CD4-positive, alpha-beta T cell (primary cell): Measurements from ENCODE around the gene ZNF324. TPM values are rescaled to one million over a fixed set of nuclear protein-coding genes. Genes with fewer than 3 reads are reported as not detected.

Experiments
- ATAC-seq: fragments of 200-7000 bp; cut with Tn5 transposase; one replicate; pipeline ENCODE4 v1.10.0; 2022; ENCODE audit warnings: mild to moderate bottlenecking; ENCODE audit not compliant: poor library complexity
- CTCF ChIA-PET: fragments of 350-600 bp; sonication (Branson Sonifier 250); formaldehyde crosslinking; loops from one replicate; lab custom pipeline; 2021; ENCODE audit warnings: antibody characterized with exemption, inconsistent platforms; lab: Charles Lee
- POLR2A ChIA-PET: fragments of 350-600 bp; sonication (Branson Sonifier 250); formaldehyde crosslinking; loops from one replicate; lab custom pipeline; 2021; ENCODE audit warnings: antibody characterized with exemption, inconsistent platforms; lab: Charles Lee
- DNase-seq, 14 experiments: peaks; one replicate each; pipeline ENCODE4 v3.0.0-alpha.2; 2013 to 2020; ENCODE audit warnings: mixed read lengths in 2 of 14
- H3K27ac ChIP-seq, 2 donors: one replicate each; pipeline versions ENCODE4 v1.5.1 to v1.7.0; 2013; ENCODE audit warnings: low read length in 2 of 2, low read depth in 1 of 2, mild to moderate bottlenecking in 1 of 2
- H3K27me3 ChIP-seq, 2 experiments: 1 replicate in 1 of 2; 2 replicates in 1 of 2; pipeline versions ENCODE4 v1.6.1 to v1.7.0; 2013; ENCODE audit warnings: low read length in 2 of 2, control low read depth in 1 of 2, mild to moderate bottlenecking in 1 of 2, moderate library complexity in 1 of 2; ENCODE audit not compliant: insufficient read depth in 2 of 2, control insufficient read depth in 1 of 2
- H3K36me3 ChIP-seq: one replicate; pipeline ENCODE4 v1.6.1; 2013; ENCODE audit warnings: low read length, control low read depth; ENCODE audit not compliant: insufficient read depth
- H3K4me1 ChIP-seq: one replicate; pipeline ENCODE4 v1.6.1; 2013; ENCODE audit warnings: low read length, control low read depth; ENCODE audit not compliant: insufficient read depth
- H3K4me3 ChIP-seq: one replicate; pipeline ENCODE4 v1.5.1; 2013; ENCODE audit warnings: mild to moderate bottlenecking, low read length, moderate library complexity
- H3K9me3 ChIP-seq, 2 experiments: 1 replicate in 1 of 2; 2 replicates in 1 of 2; pipeline versions ENCODE4 v1.6.1 to v1.7.0; 2013; ENCODE audit warnings: low read length in 2 of 2, mild to moderate bottlenecking in 2 of 2, control low read depth in 1 of 2, moderate library complexity in 1 of 2; ENCODE audit not compliant: control insufficient read depth in 1 of 2, insufficient read depth in 1 of 2
- H3K27ac Mint-ChIP-seq: one replicate; pipeline ENCODE4 v1.8.0; 2020; ENCODE audit warnings: mixed read lengths
- H3K27me3 Mint-ChIP-seq: one replicate; pipeline ENCODE4 v1.8.0; 2021; ENCODE audit warnings: mixed read lengths
- H3K36me3 Mint-ChIP-seq: one replicate; pipeline ENCODE4 v1.8.0; 2021; ENCODE audit warnings: low read depth, mixed read lengths
- H3K4me1 Mint-ChIP-seq: one replicate; pipeline ENCODE4 v1.8.0; 2021; ENCODE audit warnings: low read depth, mixed read lengths
- H3K4me3 Mint-ChIP-seq: one replicate; pipeline ENCODE4 v1.8.0; 2020; ENCODE audit warnings: mild to moderate bottlenecking, mixed read lengths
- H3K9me3 Mint-ChIP-seq: one replicate; pipeline ENCODE4 v1.8.0; 2020; ENCODE audit warnings: mixed read lengths
- intact Hi-C, 2 experiments: fragments of 100-400 bp; cut with DNase I in 1 of 2; cut with micrococcal nuclease in 1 of 2; formaldehyde crosslinking; loops; one replicate each; pipeline versions ENCODE4 v1.15.1 to v1.9.0; 2023 to 2025; cut with DNase I, micrococcal nuclease
- total RNA-seq, 174 experiments: library from RNA in 2 of 174; stranded (reverse) in 2 of 174; gene quantifications; one replicate each; pipeline ENCODE4 v1.2.3 and lab custom pipeline; 2021 to 2026
- TF ChIP-seq, protein P1 (sequence below): fragments of 200-600 bp; IDR thresholded peaks from one replicate; pipeline ENCODE4 v1.8.0; 2022; ENCODE audit warnings: antibody characterized with exemption, mild to moderate bottlenecking

ZNF324 gene
- total RNA-seq, 2 experiments from 2014 or later = 24.3 to 25.2 TPM

- no peaks in the 10 kb centered on the region for H3K27me3 ChIP-seq
- H3K4me3 ChIP-seq = peak overlapping the region; percentile 87
- H3K4me3 Mint-ChIP-seq = peak overlapping the region; percentile 90
- no peaks in the 10 kb centered on the region for H3K9me3 ChIP-seq
- DNase-seq (peak in 1 of 14 experiments; percentile 84), ATAC-seq (peak; percentile 36)
- TF ChIP-seq, protein P1, sequence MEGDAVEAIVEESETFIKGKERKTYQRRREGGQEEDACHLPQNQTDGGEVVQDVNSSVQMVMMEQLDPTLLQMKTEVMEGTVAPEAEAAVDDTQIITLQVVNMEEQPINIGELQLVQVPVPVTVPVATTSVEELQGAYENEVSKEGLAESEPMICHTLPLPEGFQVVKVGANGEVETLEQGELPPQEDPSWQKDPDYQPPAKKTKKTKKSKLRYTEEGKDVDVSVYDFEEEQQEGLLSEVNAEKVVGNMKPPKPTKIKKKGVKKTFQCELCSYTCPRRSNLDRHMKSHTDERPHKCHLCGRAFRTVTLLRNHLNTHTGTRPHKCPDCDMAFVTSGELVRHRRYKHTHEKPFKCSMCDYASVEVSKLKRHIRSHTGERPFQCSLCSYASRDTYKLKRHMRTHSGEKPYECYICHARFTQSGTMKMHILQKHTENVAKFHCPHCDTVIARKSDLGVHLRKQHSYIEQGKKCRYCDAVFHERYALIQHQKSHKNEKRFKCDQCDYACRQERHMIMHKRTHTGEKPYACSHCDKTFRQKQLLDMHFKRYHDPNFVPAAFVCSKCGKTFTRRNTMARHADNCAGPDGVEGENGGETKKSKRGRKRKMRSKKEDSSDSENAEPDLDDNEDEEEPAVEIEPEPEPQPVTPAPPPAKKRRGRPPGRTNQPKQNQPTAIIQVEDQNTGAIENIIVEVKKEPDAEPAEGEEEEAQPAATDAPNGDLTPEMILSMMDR = no peak
- peak overlapping the region; percentile 76 to 95 for H3K27ac ChIP-seq
- peaks cover 27% of the 10 kb centered on the region for H3K36me3 Mint-ChIP-seq
- H3K36me3 ChIP-seq = peaks cover 23% of the 10 kb centered on the region
- POLR2A ChIA-PET = interaction anchor here (0.7 to 1.6 kb wide), 9 partner anchors 8 to 766 kb away, joined by 3 to 5 read pairs (median 4); partner anchors contain the start of genes ZBTB45, ZNF132, ZNF154 and ZNF324
- no peaks in the 10 kb centered on the region for H3K9me3 Mint-ChIP-seq
- intact Hi-C loops = loop anchor here (1.0 to 5.0 kb wide), 4 partner anchors 9 to 148 kb away; partner anchors contain the start of genes ZBTB45 (in 1 of the 2), ZNF132 (in 1 of the 2) and ZSCAN22 (in 1 of the 2)
- CTCF ChIA-PET = interaction anchor here (0.6 to 1.2 kb wide), 2 partner anchors 39 to 45 kb away, joined by 3 to 5 read pairs; partner anchors contain the start of gene ZBTB45
- no peaks in the 10 kb centered on the region for H3K27me3 Mint-ChIP-seq
- H3K27ac Mint-ChIP-seq = peak overlapping the region; percentile 95
- H3K4me1 Mint-ChIP-seq = peaks cover 23% of the 10 kb centered on the region
- peaks cover 22% of the 10 kb centered on the region for H3K4me1 ChIP-seq
Measured at GRCh38 chr19:58474997-58475713, 8.3 kb downstream of the ZNF324 start.

- CTCF ChIA-PET = interaction anchor here (0.6 to 1.2 kb wide), 2 partner anchors 38 to 44 kb away, joined by 3 to 5 read pairs; partner anchors contain the start of gene ZBTB45
- Histone ChIP-seq H3K4me1 (peaks cover 22% of the 10 kb centered on the region), H3K27me3 (no peaks in the 10 kb centered on the region), H3K36me3 (peaks cover 22% of the 10 kb centered on the region), H3K9me3 (no peaks in the 10 kb centered on the region), H3K4me3 (peak within 1 kb of the TSS; percentile 87), H3K27ac (peak within 1 kb of the TSS; percentile 76 to 95)
- H3K27me3 Mint-ChIP-seq = no peaks in the 10 kb centered on the region
- peak within 1 kb of the TSS; percentile 90 for H3K4me3 Mint-ChIP-seq
- ATAC-seq (peak; percentile 82), DNase-seq (peak; percentile 90 to 99 (median 94))
- H3K36me3 Mint-ChIP-seq = peaks cover 21% of the 10 kb centered on the region
- TF ChIP-seq, protein P1 = no peak
- POLR2A ChIA-PET = interaction anchor here (0.7 to 1.6 kb wide), 10 partner anchors 9 to 767 kb away, joined by 3 to 5 read pairs (median 4); partner anchors contain the start of genes TRIM28, ZBTB45, ZNF132 and ZNF154
- H3K9me3 Mint-ChIP-seq = no peaks in the 10 kb centered on the region
- peak within 1 kb of the TSS; percentile 95 for H3K27ac Mint-ChIP-seq
- intact Hi-C loops = loop anchor here (1.0 to 5.0 kb wide), 8 partner anchors 10 to 149 kb away; partner anchors contain the start of genes ZNF132 (in 2 of the 2), ZBTB45 (in 1 of the 2), ZNF584 (in 1 of the 2) and ZNF837 (in 1 of the 2)
- H3K4me1 Mint-ChIP-seq = peaks cover 23% of the 10 kb centered on the region
Measured at GRCh38 chr19:58475714-58476497, 9.0 kb downstream of the ZNF324 start, which contains the start of gene ZNF446. Gene ZNF446 (plus strand): TSS chr19:58476352. CDS start chr19:58477219, 867 bp downstream.

GRCh38 chr19:58476498-58477015, 9.7 kb downstream of the ZNF324 start:
- Histone ChIP-seq H3K4me1 (peaks cover 22% of the 10 kb centered on the region), H3K4me3 (peak overlapping the region; percentile 87), H3K27me3 (no peaks in the 10 kb centered on the region), H3K36me3 (peaks cover 20% of the 10 kb centered on the region), H3K9me3 (no peaks in the 10 kb centered on the region), H3K27ac (peak overlapping the region; percentile 76 to 95)
- TF ChIP-seq, protein P1 = no peak
- ChIA-PET CTCF (no interaction called here), POLR2A (interaction anchor here (1.0 kb wide), 1 partner anchor 67 kb away, joined by 3 read pairs; the partner anchor contains the start of gene TRIM28)
- H3K9me3 Mint-ChIP-seq = no peaks in the 10 kb centered on the region
- ATAC-seq (no peak), DNase-seq (no peak)
- intact Hi-C loops = loop anchor here (1.0 to 5.0 kb wide), 6 partner anchors 22 to 149 kb away; partner anchors contain the start of genes ZNF132 (in 2 of the 2), ZNF584 (in 1 of the 2), ZNF837 (in 1 of the 2) and ZSCAN22 (in 1 of the 2)
- peak overlapping the region; percentile 90 for H3K4me3 Mint-ChIP-seq
- no peaks in the 10 kb centered on the region for H3K27me3 Mint-ChIP-seq
- peaks cover 23% of the 10 kb centered on the region for H3K4me1 Mint-ChIP-seq
- H3K36me3 Mint-ChIP-seq = peaks cover 21% of the 10 kb centered on the region
- peak overlapping the region; percentile 95 for H3K27ac Mint-ChIP-seq
